Karpas-422 (cell line): ENCODE measurements around the gene KRTCAP2. TPM values are rescaled to one million over a fixed set of nuclear protein-coding genes. Genes with fewer than 3 reads are reported as not detected.
"Not testable (repeated sequence)": the region's sequence is repeated elsewhere in the genome, so short reads cannot be mapped to it uniquely, and the experiment has no call there.

ENCODE experiments used
- DNase-seq: peaks from one replicate; pipeline ENCODE4 v3.0.0-alpha.2; 2015
- H2AFZ ChIP-seq: fragments of 200-600 bp; sonication (generic); 2 replicates; pipeline ENCODE4 v1.6.1; 2014; ENCODE audit warnings: antibody characterized with exemption, low read length, mixed read lengths
- H3K27ac ChIP-seq: fragments of 200-600 bp; sonication (generic); 2 replicates; pipeline ENCODE4 v1.5.1; 2014; ENCODE audit warnings: mild to moderate bottlenecking, low read length, moderate library complexity
- H3K27me3 ChIP-seq: fragments of 200-600 bp; sonication (generic); 2 replicates; pipeline ENCODE4 v1.6.1; 2014; ENCODE audit warnings: low read length, mixed read lengths
- H3K36me3 ChIP-seq: fragments of 200-600 bp; sonication (generic); 2 replicates; pipeline ENCODE4 v1.6.1; 2014; ENCODE audit warnings: low read length, mixed read lengths; ENCODE audit not compliant: insufficient read depth
- H3K4me1 ChIP-seq: fragments of 200-600 bp; sonication (generic); 2 replicates; pipeline ENCODE4 v1.6.1; 2014; ENCODE audit warnings: mild to moderate bottlenecking, low read length, mixed read lengths
- H3K4me2 ChIP-seq: fragments of 200-600 bp; sonication (generic); 2 replicates; pipeline ENCODE4 v1.6.1; 2014; ENCODE audit warnings: low read length, low read depth, mild to moderate bottlenecking; ENCODE audit not compliant: poor library complexity, severe bottlenecking
- H3K4me3 ChIP-seq: fragments of 200-600 bp; sonication (generic); 2 replicates; pipeline ENCODE4 v1.5.1; 2014; ENCODE audit warnings: mild to moderate bottlenecking, antibody characterized with exemption, low read length, mixed read lengths
- H3K79me2 ChIP-seq: fragments of 200-600 bp; sonication (generic); 2 replicates; pipeline ENCODE4 v1.6.1; 2014; ENCODE audit warnings: mild to moderate bottlenecking, low read length, mixed read lengths
- H3K9ac ChIP-seq: fragments of 200-600 bp; sonication (generic); 2 replicates; pipeline ENCODE4 v1.6.0; 2014; ENCODE audit warnings: low read length
- H3K9me2 ChIP-seq: fragments of 200-600 bp; sonication (generic), shearing (Covaris generic); replicated peaks from 2 replicates; pipeline ENCODE4 v1.6.0; 2014; ENCODE audit warnings: mild to moderate bottlenecking, low read length, moderate library complexity; ENCODE audit not compliant: insufficient read depth
- H3K9me3 ChIP-seq: fragments of 300-700, 200-600 bp; sonication (generic); 2 replicates; pipeline ENCODE4 v1.6.1; 2014; ENCODE audit warnings: low read length, mixed read lengths
- H4K20me1 ChIP-seq: fragments of 200-600 bp; sonication (generic); 2 replicates; pipeline ENCODE4 v1.6.1; 2014; ENCODE audit warnings: mild to moderate bottlenecking, antibody characterized with exemption, low read length, low read depth; ENCODE audit not compliant: insufficient read depth
- total RNA-seq: library from RNA; depleted of rRNA; stranded (reverse); fragments of >200 nt; shearing (Covaris generic); gene quantifications from 2 replicates; pipeline ENCODE4 v1.2.3, GENCODE V29; 2014; ENCODE audit warnings: low replicate concordance

The KRTCAP2 gene
- total RNA-seq, 1 experiment from 2014 or later = 400 TPM

- Histone ChIP-seq H3K9me3 (no peaks in the 10 kb centered on the region), H3K9ac (no peak overlapping the region), H2AFZ (no peak overlapping the region), H3K9me2 (no peaks in the 10 kb centered on the region), H3K4me2 (no peak overlapping the region), H4K20me1 (no peaks in the 10 kb centered on the region), H3K36me3 (peaks cover 9% of the 10 kb centered on the region; the same call in 1 of the 2 replicates), H3K4me3 (no peak overlapping the region), H3K27ac (no peak overlapping the region), H3K79me2 (peaks cover 24% of the 10 kb centered on the region), H3K4me1 (peaks cover 40% of the 10 kb centered on the region), H3K27me3 (no peaks in the 10 kb centered on the region)
- peak; percentile 36 for DNase-seq
These were observed 2.9 kb downstream of the KRTCAP2 start for GRCh38 chr1:155170101-155170785.

- Histone ChIP-seq H4K20me1 (no peaks in the 10 kb centered on the region), H3K4me2 (no peak overlapping the region)
- peak; percentile 41 for DNase-seq
These were observed 3.6 kb downstream of the KRTCAP2 start for GRCh38 chr1:155169541-155169940.

GRCh38 chr1:155168456-155169210, 4.5 kb downstream of the KRTCAP2 start:
- H3K36me3 ChIP-seq = peaks cover 9% of the 10 kb centered on the region; the same call in 1 of the 2 replicates
- H3K4me3 ChIP-seq = no peak overlapping the region
- no peaks in the 10 kb centered on the region for H3K9me2 ChIP-seq
- H3K27me3 ChIP-seq = no peaks in the 10 kb centered on the region
- H3K4me2 ChIP-seq = no peak overlapping the region
- no peaks in the 10 kb centered on the region for H3K9me3 ChIP-seq
- peaks cover 18% of the 10 kb centered on the region for H3K79me2 ChIP-seq
- H3K4me1 ChIP-seq = peaks cover 27% of the 10 kb centered on the region
- H4K20me1 ChIP-seq = no peaks in the 10 kb centered on the region
- H3K27ac ChIP-seq = no peak overlapping the region
- H3K9ac ChIP-seq = no peak overlapping the region
- H2AFZ ChIP-seq = no peak overlapping the region
- DNase-seq = peak; percentile 40

More at GRCh38 chr1:155169541-155169940, 3.6 kb downstream of the KRTCAP2 start:
- peaks cover 9% of the 10 kb centered on the region; the same call in 1 of the 2 replicates for H3K36me3 ChIP-seq
- H3K9me2 ChIP-seq = no peaks in the 10 kb centered on the region
- no peak overlapping the region for H2AFZ ChIP-seq
- peaks cover 24% of the 10 kb centered on the region for H3K79me2 ChIP-seq
- no peak overlapping the region for H3K27ac ChIP-seq
- H3K9me3 ChIP-seq = no peaks in the 10 kb centered on the region
- H3K4me1 ChIP-seq = peaks cover 33% of the 10 kb centered on the region
- H3K27me3 ChIP-seq = no peaks in the 10 kb centered on the region
- no peak overlapping the region for H3K9ac ChIP-seq
- no peak overlapping the region for H3K4me3 ChIP-seq

GRCh38 chr1:155168105-155168445, 5.0 kb downstream of the KRTCAP2 start:
- H4K20me1 ChIP-seq, H3K27ac ChIP-seq, H3K4me3 ChIP-seq, H3K9me3 ChIP-seq, H2AFZ ChIP-seq, H3K27me3 ChIP-seq, H3K36me3 ChIP-seq, DNase-seq, H3K9ac ChIP-seq, H3K9me2 ChIP-seq: not testable (repeated sequence)
- Histone ChIP-seq H3K4me2 (peak overlapping the region; percentile 73), H3K79me2 (peaks cover 18% of the 10 kb centered on the region), H3K4me1 (peaks cover 22% of the 10 kb centered on the region)

- peak overlapping the region; percentile 64 for H3K9ac ChIP-seq
- no peaks in the 10 kb centered on the region for H3K27me3 ChIP-seq
- H3K9me3 ChIP-seq = no peaks in the 10 kb centered on the region
- H3K4me1 ChIP-seq = peaks cover 22% of the 10 kb centered on the region
- peak overlapping the region; percentile 77; the same call in 1 of the 2 replicates for H2AFZ ChIP-seq
- H3K36me3 ChIP-seq = peaks cover 9% of the 10 kb centered on the region; the same call in 1 of the 2 replicates
- peak overlapping the region; percentile 63 for H3K4me3 ChIP-seq
- H3K27ac ChIP-seq = no peak overlapping the region
- DNase-seq = peak; percentile 96
- H3K4me2 ChIP-seq = peak overlapping the region; percentile 73
- H3K9me2 ChIP-seq = no peaks in the 10 kb centered on the region
- peaks cover 12% of the 10 kb centered on the region for H3K79me2 ChIP-seq
- H4K20me1 ChIP-seq = no peaks in the 10 kb centered on the region
These were observed 5.7 kb downstream of the KRTCAP2 start for GRCh38 chr1:155167166-155168104.

- peak overlapping the region; percentile 60; the same call in 1 of the 2 replicates for H3K4me3 ChIP-seq
These were observed 6.5 kb downstream of the KRTCAP2 start for GRCh38 chr1:155166471-155167165.

GRCh38 chr1:155166051-155166470, 7.0 kb downstream of the KRTCAP2 start:
- no peaks in the 10 kb centered on the region for H3K9me3 ChIP-seq
- H3K4me3 ChIP-seq = no peak overlapping the region
- H4K20me1 ChIP-seq = no peaks in the 10 kb centered on the region
- no peak overlapping the region for H2AFZ ChIP-seq
- H3K79me2 ChIP-seq = no peaks in the 10 kb centered on the region
- DNase-seq = no peak
- H3K9me2 ChIP-seq = no peaks in the 10 kb centered on the region
- H3K9ac ChIP-seq = no peak overlapping the region
- no peak overlapping the region for H3K27ac ChIP-seq
- H3K4me1 ChIP-seq = peaks cover 11% of the 10 kb centered on the region
- H3K36me3 ChIP-seq = peaks cover 9% of the 10 kb centered on the region; the same call in 1 of the 2 replicates
- H3K4me2 ChIP-seq = no peak overlapping the region
- no peaks in the 10 kb centered on the region for H3K27me3 ChIP-seq

More at GRCh38 chr1:155166471-155167165, 6.5 kb downstream of the KRTCAP2 start:
- Histone ChIP-seq H3K27ac (no peak overlapping the region), H3K9ac (peak overlapping the region; percentile 64), H2AFZ (peak overlapping the region; percentile 63; the same call in 1 of the 2 replicates), H3K4me1 (peaks cover 14% of the 10 kb centered on the region), H3K36me3 (peaks cover 9% of the 10 kb centered on the region; the same call in 1 of the 2 replicates), H3K9me2 (no peaks in the 10 kb centered on the region), H4K20me1 (no peaks in the 10 kb centered on the region), H3K27me3 (no peaks in the 10 kb centered on the region), H3K9me3 (no peaks in the 10 kb centered on the region), H3K4me2 (peak overlapping the region; percentile 73), H3K79me2 (peaks cover 4% of the 10 kb centered on the region; the same call in 1 of the 2 replicates)
- DNase-seq = peak; percentile 44
